DMS53 (cell line): ENCODE measurements around the gene TMEM44.
A peak's percentile ranks its signal among the peaks of the same experiment; 100 is the strongest.

ENCODE experiments used
- DNase-seq: peaks from one replicate; lab custom pipeline; 2025; lab: John Stamatoyannopoulos, UW

Gene TMEM44

DNA sequence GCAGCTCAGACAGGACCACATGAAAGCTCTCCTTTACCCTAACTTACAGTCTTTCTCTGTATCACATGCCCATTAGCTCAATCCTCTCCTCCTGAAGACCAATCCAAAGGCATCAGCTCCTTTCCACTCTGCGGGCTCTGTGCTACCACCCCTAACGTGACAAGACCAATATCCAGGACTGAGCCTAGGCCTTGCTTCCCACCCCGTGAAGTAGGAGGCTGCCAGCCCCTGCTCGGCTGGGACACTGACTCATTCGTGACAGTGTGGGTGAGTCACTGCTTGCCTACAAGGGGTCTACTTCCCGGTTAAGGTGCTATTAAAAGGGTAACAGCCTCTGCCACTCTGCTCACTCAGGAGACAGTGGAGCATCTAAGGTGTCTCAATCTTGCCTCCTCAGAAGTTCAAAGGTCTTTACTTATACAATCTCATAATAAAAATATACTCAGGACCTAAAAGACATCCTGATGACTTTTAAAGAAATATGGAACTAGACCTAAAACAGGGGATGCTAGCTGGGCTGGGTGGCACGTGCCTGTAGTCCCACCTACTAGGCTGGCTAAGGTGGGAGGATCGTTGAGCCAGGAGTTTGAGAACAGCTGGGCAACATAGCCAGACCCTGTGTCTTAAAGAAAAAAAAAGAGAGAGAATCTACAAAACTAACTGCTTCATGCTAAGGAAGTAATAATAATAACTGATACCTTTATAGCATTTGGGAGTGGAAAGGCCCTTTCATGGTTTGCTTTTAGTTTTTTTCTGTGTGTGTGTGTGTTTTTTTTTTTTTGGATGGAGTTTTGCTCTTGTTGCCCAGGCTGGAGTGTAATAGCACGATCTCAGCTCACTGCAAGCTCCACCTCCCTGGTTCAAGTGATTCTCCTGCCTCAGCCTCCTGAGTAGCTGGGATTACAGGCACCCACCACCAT, 55.0 kb downstream of the TMEM44 start:
- peak; percentile 62 for DNase-seq

DNA sequence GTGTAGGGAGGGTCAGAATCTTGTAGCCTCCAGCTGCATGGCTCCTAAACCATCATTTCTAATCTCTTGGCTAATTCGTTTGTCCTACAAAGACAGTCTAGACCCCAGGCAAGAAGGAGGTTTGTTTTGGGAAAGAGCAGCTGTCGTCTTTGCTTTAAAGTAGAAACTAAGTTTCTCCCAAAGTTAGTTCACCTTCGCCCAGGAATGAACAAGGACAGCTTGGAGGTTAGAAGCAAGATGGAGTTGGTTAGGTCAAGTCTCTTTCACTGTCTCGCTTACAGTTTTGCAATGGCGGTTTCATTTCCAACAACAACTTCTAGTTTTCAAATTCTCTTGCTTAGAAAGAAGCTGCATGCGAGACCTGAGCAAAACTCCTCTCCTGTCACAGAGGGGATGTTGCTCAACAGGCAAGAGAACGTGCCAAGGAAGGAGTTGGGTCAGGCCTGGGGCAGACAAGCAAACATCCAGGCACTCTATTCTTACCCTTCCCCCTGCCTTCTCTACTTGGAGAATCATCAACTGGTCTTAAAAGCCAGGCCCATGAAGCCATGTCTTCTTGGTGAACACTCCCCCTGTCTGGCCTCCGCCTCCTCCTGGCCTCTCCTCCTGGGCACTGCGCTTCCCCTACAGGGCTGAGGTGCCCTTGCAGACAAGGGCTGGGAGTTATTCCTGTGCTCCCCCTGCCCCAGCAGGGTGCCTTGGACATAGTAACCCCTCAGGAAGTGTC, 57.6 kb downstream of the TMEM44 start:
- DNase-seq = no peak

DNA sequence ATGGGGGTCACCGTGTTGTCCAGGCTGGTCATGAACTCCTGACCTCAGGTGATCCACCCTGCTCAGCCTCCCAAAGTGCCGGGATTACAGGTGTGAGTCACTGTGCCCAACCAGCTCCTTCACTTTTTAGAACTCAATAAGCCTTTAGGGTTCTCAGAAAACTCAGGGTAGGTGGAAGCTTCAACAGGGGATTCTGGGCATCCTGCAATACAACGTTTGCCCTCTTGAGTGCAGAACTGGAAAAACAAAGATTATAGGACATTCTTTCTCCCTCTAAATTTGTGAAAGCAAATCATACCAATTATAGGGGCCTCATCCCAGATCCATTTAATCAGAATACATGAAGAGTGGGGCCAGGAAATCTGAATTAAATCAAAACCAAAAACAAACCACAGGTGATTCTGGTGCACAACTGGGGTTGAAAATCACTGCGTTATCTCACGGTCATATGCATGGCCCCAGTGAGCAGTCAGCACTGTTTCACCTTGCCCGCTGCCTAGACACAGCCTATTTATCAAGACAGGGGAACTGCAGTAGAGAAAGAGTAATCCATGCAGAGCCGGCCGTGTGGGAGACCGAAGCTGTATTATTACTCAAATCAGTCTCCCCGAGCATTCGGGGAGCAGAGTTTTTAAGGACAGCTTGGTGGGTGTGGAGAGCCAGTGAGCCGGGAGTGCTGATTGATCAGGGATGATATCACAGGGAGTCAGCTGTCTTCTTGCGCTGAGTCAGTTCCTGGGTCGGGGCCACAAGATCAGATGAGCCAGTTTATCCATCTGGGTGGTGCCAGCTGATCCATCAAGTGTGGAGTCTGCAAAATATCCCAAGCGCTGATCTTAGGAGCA, 58.4 kb downstream of the TMEM44 start:
- DNase-seq = no peak

DNA sequence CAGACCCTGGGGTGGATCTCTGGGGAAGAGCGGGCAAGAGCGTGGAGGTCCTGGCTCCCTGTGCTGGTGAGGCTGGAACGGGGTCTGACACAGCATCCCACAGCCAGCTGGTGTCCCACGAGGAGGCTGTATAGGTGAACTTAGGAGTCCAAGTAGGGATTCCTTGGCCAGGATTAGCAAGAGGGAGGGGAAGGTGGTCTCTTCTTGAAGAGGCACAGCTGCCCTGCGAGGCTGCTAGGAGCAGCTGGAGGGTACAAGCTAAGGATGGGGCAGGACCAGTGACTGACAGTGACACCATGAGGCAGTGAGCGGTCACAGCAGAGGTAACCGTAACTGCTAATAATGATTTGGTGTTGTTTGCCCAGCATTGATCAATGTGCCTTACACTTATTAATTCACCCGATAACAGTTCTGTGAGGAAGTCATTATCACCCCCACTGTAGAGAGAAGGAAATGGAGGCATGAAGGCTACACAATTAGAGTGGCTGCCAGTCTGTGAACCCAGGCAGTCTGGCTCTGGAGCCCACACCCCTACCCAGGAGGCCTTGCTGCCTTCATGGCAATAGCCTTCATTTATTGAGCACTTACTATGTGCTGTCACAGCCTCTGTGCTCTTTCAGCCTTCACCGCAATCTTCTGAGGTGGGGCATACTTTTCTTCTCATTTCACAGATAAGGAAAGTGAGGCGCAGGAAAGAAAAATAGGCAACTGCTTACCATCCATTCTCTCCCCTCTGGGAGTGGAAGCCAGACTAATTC, 59.4 kb downstream of the TMEM44 start:
- peak; percentile 70 for DNase-seq

DNA sequence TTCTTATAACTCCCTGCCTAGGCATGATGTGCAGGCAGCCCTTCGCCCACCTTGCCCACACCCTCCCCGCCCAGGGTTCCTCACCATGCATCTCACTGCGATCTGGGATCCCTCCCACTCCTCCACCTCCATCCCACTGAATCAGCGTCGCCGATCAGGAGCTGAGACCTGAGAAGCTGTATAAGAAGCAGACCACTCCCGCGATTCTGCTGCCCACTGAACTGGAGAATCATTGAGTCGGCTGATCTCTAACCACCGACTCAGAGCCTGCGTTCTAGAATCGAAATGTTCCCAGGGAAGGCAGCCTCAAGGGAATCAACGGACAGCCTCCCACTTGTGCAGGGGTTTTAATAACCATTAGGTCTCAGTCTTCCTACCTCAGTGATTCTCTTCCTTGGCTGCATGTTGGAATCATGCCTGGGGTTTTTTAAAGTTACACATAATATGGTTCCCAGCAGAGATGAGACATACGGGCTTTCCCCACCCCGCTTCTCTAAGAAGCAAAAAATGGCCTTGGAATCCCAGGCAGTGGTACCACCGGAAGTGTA, 60.2 kb downstream of the TMEM44 start:
- no peak for DNase-seq

DNA sequence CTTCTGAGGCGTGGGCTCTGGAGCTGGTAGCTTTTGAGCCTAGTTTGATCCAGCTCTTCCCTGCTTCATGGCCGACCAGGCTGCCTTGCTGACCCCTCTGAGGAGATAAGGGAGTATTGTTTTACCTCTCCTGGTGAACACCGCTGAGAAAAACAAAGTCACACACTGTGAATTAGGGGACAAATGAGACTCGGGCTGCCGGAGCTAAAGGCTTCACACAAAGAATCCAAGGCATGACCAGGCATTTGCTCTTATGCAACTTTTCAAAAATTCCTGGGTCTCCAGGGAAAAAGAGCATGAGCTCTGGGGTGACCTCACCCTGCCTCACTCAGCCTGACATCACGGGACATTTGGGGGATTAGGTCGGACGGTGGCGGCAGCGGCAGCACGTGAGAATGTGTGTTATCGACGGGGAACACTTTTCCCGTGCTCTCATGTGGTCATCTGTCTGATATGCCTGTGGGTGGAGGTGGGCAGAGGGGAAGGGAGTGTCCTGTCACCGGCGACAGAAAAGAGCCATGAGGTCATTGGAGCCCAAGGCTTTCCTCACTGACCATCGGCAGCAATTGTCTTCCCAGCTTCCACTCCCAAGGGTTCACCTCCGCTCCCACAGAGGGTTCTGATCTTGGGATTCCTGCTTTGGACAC, 61.0 kb downstream of the TMEM44 start:
- no peak for DNase-seq

DNA sequence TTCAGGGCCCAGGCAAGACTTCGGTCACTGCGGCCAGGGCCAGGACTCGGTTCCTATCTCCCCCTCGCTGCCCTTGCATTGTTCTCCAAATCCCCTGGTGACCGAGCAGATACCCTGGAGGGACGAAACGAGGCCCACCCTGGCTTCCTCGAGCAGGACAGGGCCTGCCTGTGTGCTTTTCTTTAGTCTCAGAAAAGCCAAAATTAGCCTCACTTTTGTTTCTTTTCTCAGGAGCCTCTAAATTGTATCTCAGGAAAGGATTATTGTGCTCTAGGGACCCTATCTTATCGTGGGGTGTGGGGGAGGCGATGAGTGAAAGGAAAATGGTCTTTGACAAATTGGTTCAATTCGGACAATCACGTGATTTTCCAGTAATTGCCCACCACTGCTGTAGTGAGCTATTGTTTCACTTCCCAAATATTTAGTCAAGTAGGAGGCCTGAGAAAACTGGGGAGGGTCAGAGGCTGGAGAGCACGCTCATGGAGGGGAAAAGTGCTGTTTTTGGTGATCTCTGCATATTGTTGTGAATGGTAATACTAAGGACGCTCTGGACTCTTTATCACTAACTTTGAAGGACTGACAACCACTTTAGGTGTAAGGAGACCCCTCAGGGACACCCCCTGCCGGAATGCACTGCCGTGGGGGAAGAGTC, 61.6 kb downstream of the TMEM44 start:
- no peak for DNase-seq

DNA sequence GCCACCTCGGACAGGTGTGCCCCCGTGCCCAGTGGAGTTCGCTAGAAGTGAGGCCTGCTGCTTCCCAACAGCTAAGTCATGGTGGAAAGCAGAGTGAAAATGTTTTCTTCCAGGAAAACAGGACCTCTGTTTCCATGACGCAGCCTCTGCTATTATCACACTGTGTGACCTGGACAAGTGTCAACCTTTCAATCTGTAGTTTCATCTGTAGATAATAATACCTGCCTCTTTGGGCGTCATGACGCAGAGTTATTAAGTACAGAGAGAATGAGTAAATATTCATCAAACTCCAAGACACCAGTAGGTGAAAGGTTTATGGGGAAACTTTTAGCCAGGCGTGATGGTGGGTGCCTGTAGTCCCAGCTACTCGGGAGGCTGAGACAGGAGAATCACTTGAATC, 62.3 kb downstream of the TMEM44 start:
- no peak for DNase-seq

DNA sequence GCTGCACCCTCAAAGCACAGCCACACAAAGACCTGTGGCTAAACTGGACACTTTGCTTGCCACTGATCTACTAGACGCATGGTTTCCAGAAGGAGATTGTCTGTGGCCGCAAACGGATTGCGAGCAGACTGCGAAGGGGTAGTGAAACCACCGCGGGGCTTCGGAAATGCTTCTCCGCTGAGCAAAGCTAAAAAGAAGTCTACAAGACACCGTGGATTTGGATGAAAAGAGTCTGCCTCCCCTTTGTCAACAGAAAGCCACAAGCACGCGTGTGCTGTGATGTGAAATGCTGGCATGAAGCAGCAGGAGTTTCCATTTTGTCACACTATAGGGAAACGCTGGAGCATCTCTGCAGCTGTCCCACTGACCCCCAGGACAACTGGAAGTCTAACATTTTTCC, 63.0 kb downstream of the TMEM44 start:
- no peak for DNase-seq

DNA sequence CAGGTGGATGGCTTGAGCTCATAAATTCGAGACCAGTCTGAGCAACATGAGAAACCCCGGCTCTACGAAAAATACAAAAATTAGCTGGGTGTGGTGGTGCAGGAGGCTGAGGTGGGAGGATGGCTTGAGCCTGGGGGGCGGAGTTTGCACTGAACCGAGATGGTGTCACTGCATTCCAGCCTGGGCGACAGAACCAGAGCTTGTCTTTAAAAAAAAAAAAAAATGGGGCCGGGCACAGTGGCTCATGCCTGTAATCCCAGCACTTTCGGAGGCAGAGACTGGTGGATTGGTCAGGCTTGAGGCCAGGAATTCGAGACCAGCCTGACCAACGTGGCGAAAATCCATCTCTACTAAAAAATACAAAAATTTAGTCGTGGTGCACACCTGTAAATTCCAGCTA, 64.0 kb downstream of the TMEM44 start:
- no peak for DNase-seq

DNA sequence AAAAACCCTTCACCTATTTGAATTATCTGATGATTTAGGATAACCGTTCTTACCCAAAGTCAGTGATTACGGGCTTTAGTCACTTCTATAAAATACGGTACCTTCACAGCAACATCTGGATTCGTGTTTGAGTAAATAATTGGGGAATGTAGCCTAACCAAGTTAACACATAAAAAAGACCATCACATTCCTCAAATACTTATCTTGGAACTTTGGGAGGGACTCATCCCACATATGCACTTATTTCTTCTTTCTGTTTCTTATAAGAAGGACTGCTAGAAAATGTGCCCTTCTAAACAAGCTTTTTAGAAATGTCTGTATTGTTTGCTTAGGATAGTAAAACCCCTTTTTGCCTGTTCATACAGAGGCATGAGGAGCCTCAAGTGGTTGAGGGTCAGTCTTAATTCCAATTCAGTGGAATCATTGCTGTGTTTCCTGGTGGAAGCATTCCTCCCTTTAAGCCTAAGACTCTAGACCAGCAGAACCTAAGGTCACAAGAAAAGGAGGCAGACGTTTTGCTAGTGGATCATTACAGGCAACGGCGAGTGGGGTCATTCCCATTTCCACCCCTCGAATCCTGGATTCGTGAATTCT, 67.5 kb downstream of the TMEM44 start:
- no peak for DNase-seq

DNA sequence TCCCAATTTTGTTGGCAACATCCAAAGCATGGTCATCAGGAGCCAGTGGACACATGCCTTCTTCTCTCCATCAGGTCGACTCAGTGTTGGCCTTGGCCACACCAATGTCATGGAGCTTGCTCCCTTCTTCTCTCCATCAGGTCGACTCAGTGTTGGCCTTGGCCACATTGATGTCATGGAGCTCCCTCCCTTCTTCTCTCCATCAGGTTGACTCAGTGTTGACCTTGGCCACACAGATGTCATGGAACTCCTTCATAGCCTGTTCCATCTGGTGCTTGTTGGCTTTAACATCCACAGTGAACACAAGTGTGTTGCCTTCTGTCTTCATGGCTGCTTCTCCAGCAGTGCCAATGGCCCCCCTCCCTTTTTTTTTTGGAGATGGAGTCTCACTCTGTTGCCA, 70.2 kb downstream of the TMEM44 start:
- no peak for DNase-seq

DNA sequence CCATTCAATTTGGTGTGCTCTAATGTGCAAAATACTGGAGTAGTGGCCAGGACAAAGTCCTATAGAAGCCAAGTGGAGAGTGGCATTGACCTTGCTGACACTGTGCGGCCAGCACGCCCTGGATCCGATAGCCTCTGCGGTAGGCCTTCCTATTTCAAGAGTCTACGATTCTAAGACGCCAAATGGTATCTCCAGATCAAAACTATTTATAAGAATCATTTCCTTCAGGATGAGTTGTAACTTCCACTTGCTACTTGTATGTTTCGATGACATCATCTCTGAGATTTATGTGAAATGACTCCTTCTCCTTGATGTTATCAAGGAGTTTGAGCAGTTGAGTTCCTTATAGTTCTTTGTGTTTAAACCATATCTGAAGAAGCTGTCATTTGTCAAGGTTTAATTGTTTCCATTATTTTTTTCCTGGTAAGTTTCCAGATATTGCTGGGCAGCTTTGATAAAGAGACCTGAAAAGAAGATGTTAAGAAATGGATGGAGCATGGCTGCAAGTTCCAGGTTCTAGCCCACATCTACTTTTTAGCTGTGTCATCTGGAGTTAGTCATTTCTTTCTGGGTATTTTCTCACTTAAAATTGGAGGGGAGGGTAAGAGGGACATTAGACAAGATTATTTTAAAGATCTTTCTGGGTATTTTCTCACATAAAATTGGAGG, 71.8 kb downstream of the TMEM44 start:
- DNase-seq = no peak

DNA sequence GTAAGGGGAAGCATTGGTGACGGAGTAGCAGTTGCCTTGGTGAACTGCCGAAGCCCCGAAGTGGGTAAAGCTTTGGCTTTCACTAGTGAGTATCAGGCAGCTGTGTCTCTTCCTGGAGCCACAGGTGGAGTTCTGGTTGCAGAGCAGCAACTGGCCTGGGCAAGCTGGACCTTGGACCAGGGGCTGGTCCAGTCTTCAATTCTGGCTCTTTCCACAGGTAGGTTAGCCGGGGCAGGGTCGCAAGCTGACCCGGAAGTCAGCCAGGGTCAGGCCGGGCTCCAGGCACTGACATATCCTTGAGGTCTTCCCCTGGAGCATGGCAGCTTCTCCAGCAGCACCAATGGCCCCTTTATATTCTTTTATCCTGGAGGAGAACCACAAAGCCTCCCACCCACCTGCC, 73.2 kb downstream of the TMEM44 start:
- no peak for DNase-seq

DNA sequence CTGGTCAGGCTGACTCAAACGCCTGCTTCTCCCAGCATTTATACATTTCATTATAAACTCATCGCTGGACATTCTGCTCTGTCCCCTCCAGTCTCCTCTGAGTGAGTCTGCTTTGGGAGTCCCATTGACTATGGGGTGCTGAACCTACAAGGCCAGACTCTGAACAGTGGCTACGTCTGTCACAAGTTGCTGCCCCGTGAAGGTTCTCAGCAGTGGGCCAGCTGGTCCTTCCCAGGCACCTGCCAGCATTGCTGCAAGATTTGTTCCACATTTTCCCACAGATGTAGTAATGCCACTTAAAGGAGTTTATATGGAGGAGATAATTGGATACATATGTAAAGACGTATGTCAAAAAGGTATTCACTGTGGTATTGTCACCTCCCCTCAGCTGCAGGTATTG, 73.7 kb downstream of the TMEM44 start:
- DNase-seq = no peak

DNA sequence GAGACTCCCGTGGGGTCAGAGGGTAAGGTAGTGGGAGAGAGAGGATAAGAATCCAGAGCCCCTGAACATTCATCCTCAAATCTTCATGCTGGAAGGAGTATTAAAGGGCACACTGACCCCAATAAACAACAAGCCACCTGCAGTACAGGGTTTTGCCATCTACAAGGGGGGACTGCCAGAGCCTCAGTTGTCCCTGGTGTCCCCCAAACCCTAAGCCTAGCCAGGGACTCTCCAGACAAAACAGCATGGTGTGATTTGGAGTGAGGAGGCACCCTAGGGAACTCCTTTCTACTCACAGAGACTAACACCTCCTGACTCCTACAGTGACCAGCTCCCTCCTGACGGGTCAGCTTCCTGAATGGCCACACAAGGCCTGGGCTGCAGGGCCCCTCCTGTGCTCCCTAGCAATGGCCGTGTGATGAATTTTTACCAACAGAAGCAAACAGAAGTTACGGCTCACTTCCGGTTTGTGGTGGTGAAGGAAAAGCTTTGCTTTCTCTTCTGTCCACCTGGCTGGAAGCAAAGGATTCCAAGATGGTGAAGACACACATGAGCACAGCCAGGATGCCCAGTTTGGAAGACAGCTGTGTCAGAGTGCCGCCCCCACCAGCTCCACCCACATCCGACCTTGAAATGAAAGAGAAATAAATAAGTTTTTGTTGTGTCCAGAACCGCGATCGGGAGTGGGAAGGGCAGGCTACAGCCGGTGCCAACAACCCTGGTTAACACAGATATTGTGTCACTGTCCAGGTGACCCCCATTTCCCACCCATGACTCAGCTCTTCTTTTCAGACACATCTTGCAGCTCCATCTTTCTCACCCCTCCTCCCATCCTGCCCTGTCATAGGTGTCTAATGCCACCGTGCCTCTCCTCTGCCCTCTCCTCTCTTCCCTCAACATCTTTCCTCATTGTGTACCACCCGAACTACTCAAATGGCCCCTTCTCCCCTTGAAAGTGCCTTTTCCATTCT, 76.8 kb downstream of the TMEM44 start:
- no peak for DNase-seq

DNA sequence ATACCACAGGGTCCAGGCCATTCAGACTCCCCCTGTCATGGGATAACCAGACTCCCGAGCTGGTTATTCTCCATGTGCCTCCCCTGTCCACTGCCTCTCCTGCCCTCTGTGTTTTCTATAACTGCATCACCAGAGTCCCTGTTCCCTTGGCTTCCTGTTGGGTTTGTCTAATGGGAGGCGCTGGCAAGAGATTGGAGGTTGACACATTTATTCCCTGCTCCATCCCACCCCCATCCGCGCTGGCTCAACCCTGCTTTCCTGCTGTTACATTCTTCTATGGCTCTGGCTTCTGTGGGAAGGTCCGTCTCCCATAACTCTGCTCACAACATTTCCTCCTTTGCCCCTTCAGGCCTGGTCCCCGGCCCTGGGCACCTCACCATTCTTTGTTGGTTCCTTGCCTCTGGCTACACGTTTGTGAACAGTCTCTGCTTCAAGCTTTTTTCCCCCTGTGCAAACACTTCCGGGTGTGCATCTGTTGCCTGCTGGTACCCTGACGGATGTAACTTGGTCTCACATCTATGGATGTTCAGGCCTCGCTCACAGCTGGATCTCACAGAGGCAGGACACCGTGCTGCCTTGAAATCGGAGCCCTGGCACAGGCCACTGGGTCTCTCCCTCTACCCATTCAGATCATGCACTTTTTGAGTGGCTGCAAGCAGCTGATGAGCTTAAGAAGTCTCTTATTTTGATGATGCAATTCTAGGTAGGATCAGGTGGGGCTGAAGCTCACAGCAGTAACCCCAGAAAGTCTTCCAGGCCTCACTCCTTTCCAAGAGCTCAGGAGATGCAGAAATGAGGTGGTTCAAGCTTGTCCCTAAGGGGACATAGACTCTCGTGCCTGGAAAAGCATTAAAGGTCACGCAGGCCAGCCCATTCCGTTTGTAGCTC, 77.8 kb downstream of the TMEM44 start:
- no peak for DNase-seq
